Keratinocyte (primary cell): ENCODE results near the gene FSIP1. TPM values are rescaled to one million over a fixed set of nuclear protein-coding genes. Genes with fewer than 3 reads are reported as not detected.

ENCODE experiments used
- DNase-seq: peaks from one replicate; pipeline ENCODE4 v3.0.0-alpha.2; 2011; ENCODE audit warnings: low read depth, missing footprints, low spot score
- FAIRE-seq: peaks from 2 replicates; lab custom pipeline; 2011; peaks lifted over from hg19 to GRCh38; lab: Jason Lieb, UNC
- H2AFZ ChIP-seq: 2 replicates; pipeline ENCODE4 v1.6.0; 2012; ENCODE audit warnings: low read length, control low read depth, inconsistent platforms; ENCODE audit not compliant: control insufficient read depth
- H3K27ac ChIP-seq: 2 replicates; pipeline ENCODE4 v1.5.1; 2011; ENCODE audit warnings: low read length; ENCODE audit not compliant: control insufficient read depth, insufficient read depth
- H3K27me3 ChIP-seq: 3 replicates; pipeline ENCODE4 v1.6.0; 2011; ENCODE audit warnings: low read length; ENCODE audit not compliant: control insufficient read depth, insufficient read depth; ENCODE audit errors: extremely low read depth
- H3K36me3 ChIP-seq, 2 experiments: 2 replicates in 1 of 2; 3 replicates in 1 of 2; pipeline ENCODE4 v1.5.1; 2011; ENCODE audit warnings: low read length in 2 of 2, mild to moderate bottlenecking in 1 of 2; ENCODE audit not compliant: control insufficient read depth in 2 of 2, insufficient read depth in 2 of 2; ENCODE audit errors: extremely low read depth in 1 of 2
- H3K4me1 ChIP-seq: 3 replicates; pipeline ENCODE4 v1.5.1; 2011; ENCODE audit warnings: low read length; ENCODE audit not compliant: control insufficient read depth, insufficient read depth; ENCODE audit errors: extremely low read depth
- H3K4me2 ChIP-seq: 3 replicates; pipeline ENCODE4 v1.6.0; 2011; ENCODE audit warnings: low read depth, low read length; ENCODE audit not compliant: control insufficient read depth, insufficient read depth; ENCODE audit errors: extremely low read depth
- H3K4me3 ChIP-seq, 3 experiments: fragments of 200-600 bp in 1 of 3; sonication (generic) in 1 of 3; 2 replicates in 2 of 3; 3 replicates in 1 of 3; pipeline ENCODE4 v1.5.1; 2011 to 2016; ENCODE audit warnings: low read length in 3 of 3, mild to moderate bottlenecking in 3 of 3, control low read depth in 2 of 3, inconsistent platforms in 1 of 3, low read depth in 1 of 3, mixed read lengths in 1 of 3, mixed run types in 1 of 3, moderate library complexity in 1 of 3; ENCODE audit not compliant: control insufficient read depth in 2 of 3, insufficient read depth in 2 of 3; ENCODE audit errors: extremely low read depth in 1 of 3
- H3K79me2 ChIP-seq: 2 replicates; pipeline ENCODE4 v1.6.0; 2012; ENCODE audit warnings: low read length; ENCODE audit not compliant: control insufficient read depth, insufficient read depth
- H3K9ac ChIP-seq: 3 replicates; pipeline ENCODE4 v1.6.0; 2011; ENCODE audit warnings: low read length; ENCODE audit not compliant: control insufficient read depth, insufficient read depth; ENCODE audit errors: extremely low read depth
- H3K9me1 ChIP-seq: 3 replicates; pipeline ENCODE4 v1.6.0; 2011; ENCODE audit warnings: low read length; ENCODE audit not compliant: control insufficient read depth, insufficient read depth; ENCODE audit errors: extremely low read depth
- H3K9me3 ChIP-seq: 2 replicates; pipeline ENCODE4 v1.5.1; 2012; ENCODE audit warnings: low read depth, low read length; ENCODE audit not compliant: control insufficient read depth
- H4K20me1 ChIP-seq: 3 replicates; pipeline ENCODE4 v1.6.0; 2011; ENCODE audit warnings: low read length; ENCODE audit not compliant: control insufficient read depth, insufficient read depth; ENCODE audit errors: extremely low read depth
- EZH2 ChIP-seq: IDR thresholded peaks from one replicate; pipeline ENCODE4 v1.6.1; 2012; ENCODE audit warnings: inconsistent platforms, mild to moderate bottlenecking, low read length, moderate library complexity
- dilution Hi-C: fragments of 300-500 bp; cut with MboI; formaldehyde crosslinking; loops from one replicate; pipeline ENCODE4 v1.7.0; 2020; ENCODE audit warnings: low sequenced_read_pairs; ENCODE audit not compliant: extremely low pct_ligation_motif_present
- polyA plus RNA-seq, 5 experiments: library from polyadenylated mRNA; depleted of rRNA in 3 of 5; stranded (reverse) in 3 of 5; stranded (forward) in 1 of 5; unstranded in 1 of 5; fragments of >200 nt; gene quantifications; 1 replicate in 1 of 5; 2 replicates in 3 of 5; 3 replicates in 1 of 5; pipeline versions ENCODE4 v1.2.1 to v1.2.3, GENCODE V29; 2011 to 2012; ENCODE audit warnings: missing spikeins in 2 of 5, low read depth in 1 of 5, low replicate concordance in 1 of 5
- TF ChIP-seq, protein P1 (sequence below), 3 experiments: IDR thresholded peaks in 1 of 3; conservative IDR thresholded peaks in 1 of 3; optimal IDR thresholded peaks in 1 of 3; 2 replicates in 2 of 3; 3 replicates in 1 of 3; pipeline versions ENCODE3 to v1.5.1; 2011; ENCODE audit warnings: low read length in 3 of 3, mild to moderate bottlenecking in 3 of 3, moderate library complexity in 2 of 3, control low read depth in 1 of 3, inconsistent platforms in 1 of 3; ENCODE audit not compliant: insufficient read depth in 2 of 3; ENCODE audit errors: extremely low read depth in 1 of 3

The FSIP1 gene
- polyA plus RNA-seq, 1 donor (not counting 4 experiments of a cell fraction or from before 2014, with no cell fraction given), result 1.5 TPM

DNA sequence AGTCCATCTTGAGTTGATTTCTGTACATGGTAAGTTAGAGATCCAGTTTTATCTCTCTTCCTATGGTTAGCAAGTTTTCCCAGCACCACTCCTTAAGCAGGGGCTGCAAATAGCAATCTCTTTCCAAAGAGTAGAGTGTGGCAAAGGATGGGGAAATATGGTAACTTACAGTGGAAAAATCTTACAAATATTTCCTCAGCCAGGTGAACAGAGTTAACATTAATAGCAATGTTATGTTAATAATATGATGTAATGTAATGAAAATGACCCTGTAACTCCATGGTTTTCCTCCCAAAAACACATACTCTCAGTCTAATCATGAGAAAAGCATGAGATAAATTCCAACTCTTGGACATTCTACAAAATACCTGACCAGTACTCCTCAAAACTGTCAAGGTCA, 30.4 kb downstream of the FSIP1 start:
- no peaks in the 10 kb centered on the region for H3K79me2 ChIP-seq
- no peak overlapping the region for H2AFZ ChIP-seq
- peaks cover 7% of the 10 kb centered on the region for H3K4me1 ChIP-seq
- TF ChIP-seq, protein P1, sequence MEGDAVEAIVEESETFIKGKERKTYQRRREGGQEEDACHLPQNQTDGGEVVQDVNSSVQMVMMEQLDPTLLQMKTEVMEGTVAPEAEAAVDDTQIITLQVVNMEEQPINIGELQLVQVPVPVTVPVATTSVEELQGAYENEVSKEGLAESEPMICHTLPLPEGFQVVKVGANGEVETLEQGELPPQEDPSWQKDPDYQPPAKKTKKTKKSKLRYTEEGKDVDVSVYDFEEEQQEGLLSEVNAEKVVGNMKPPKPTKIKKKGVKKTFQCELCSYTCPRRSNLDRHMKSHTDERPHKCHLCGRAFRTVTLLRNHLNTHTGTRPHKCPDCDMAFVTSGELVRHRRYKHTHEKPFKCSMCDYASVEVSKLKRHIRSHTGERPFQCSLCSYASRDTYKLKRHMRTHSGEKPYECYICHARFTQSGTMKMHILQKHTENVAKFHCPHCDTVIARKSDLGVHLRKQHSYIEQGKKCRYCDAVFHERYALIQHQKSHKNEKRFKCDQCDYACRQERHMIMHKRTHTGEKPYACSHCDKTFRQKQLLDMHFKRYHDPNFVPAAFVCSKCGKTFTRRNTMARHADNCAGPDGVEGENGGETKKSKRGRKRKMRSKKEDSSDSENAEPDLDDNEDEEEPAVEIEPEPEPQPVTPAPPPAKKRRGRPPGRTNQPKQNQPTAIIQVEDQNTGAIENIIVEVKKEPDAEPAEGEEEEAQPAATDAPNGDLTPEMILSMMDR (optimal IDR thresholded peaks at IDR 0.05 in 1 of 3, IDR thresholded peaks at IDR 0.05 in 1 of 3, conservative IDR thresholded peaks at IDR 0.05 in 1 of 3; ENCODE audit: extremely low read depth in 1 of 3, insufficient read depth in 2 of 3, low read length in 3 of 3), result no peak
- TF ChIP-seq EZH2, result no peak
- H3K9me3 ChIP-seq, result no peaks in the 10 kb centered on the region
- H3K9ac ChIP-seq, result no peak overlapping the region
- no peaks in the 10 kb centered on the region for H3K9me1 ChIP-seq
- dilution Hi-C loops, result loop anchor here (25.0 kb wide), 1 partner anchor 115 kb away; no protein-coding TSS in a partner anchor
- H3K27ac ChIP-seq, result no peak overlapping the region
- H3K36me3 ChIP-seq, result no peaks in the 10 kb centered on the region
- H3K27me3 ChIP-seq, result no peaks in the 10 kb centered on the region
- DNase-seq (no peak), FAIRE-seq (no peak)
- no peaks in the 10 kb centered on the region for H4K20me1 ChIP-seq
- H3K4me3 ChIP-seq, result no peak overlapping the region
- no peak overlapping the region for H3K4me2 ChIP-seq

DNA sequence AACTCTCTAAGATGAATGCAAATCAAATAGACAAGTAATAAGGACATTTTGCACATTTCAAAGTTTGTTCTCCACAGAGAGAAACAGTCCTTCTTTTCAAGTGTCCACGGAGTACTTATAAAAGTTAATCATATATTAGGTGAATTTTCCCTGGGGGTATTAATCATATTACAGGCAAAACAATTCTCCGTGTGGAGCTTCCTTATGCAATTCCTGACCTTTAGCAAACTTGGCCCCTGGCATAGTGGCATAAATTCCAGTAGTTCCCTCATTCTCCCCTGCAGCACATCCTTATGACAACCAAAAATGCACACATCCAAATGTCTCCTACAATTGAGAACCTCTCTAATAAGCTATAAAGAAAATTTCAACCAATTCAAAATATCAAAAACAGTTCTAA, 34.4 kb downstream of the FSIP1 start:
- no peak for DNase-seq
- H2AFZ ChIP-seq, result no peak overlapping the region
- peaks cover 7% of the 10 kb centered on the region for H3K4me1 ChIP-seq
- H3K27me3 ChIP-seq, result no peaks in the 10 kb centered on the region
- no peak for TF ChIP-seq EZH2
- TF ChIP-seq, protein P1 (optimal IDR thresholded peaks at IDR 0.05 in 1 of 3, IDR thresholded peaks at IDR 0.05 in 1 of 3, conservative IDR thresholded peaks at IDR 0.05 in 1 of 3; ENCODE audit: extremely low read depth in 1 of 3, insufficient read depth in 2 of 3, low read length in 3 of 3), result no peak
- no peak overlapping the region for H3K9ac ChIP-seq
- no peak overlapping the region for H3K27ac ChIP-seq
- dilution Hi-C loops, result no loop called here
- H4K20me1 ChIP-seq, result no peaks in the 10 kb centered on the region
- no peaks in the 10 kb centered on the region for H3K9me3 ChIP-seq
- no peaks in the 10 kb centered on the region for H3K9me1 ChIP-seq
- FAIRE-seq, result no peak
- H3K4me2 ChIP-seq, result no peak overlapping the region
- H3K4me3 ChIP-seq, result no peak overlapping the region
- H3K79me2 ChIP-seq, result no peaks in the 10 kb centered on the region
- H3K36me3 ChIP-seq, result no peaks in the 10 kb centered on the region
